MCF 10A (cell line): ENCODE data around the gene C20orf202. TPM values are rescaled to one million over a fixed set of nuclear protein-coding genes. Genes with fewer than 3 reads are reported as not detected.
A peak's percentile ranks its signal among the peaks of the same experiment; 100 is the strongest.
"Not testable (repeated sequence)": the region's sequence is repeated elsewhere in the genome, so short reads cannot be mapped to it uniquely, and the experiment has no call there.

ENCODE experiments used
- BruUV-seq: library from RNA; stranded (reverse); fragments of 400-500 nt; replicated peaks from 2 replicates; lab custom pipeline; 2021; lab: Mats Ljungman, UMichigan
- CTCF ChIA-PET: fragments of 300-600 bp; sonication (Branson Sonifier 250); formaldehyde crosslinking; extraction: SDS; loops from one replicate; lab custom pipeline; 2021; ENCODE audit warnings: antibody characterized with exemption, inconsistent platforms; lab: Yijun Ruan, JAX
- POLR2A ChIA-PET: fragments of 300-600, 350-650 bp; sonication (Branson Sonifier 250); formaldehyde crosslinking; extraction: SDS; loops from one replicate; lab custom pipeline; 2020; ENCODE audit warnings: antibody characterized with exemption, inconsistent platforms; lab: Yijun Ruan, JAX
- DNase-seq: peaks from one replicate; pipeline ENCODE4 v3.0.0-alpha.2; 2018; ENCODE audit not compliant: unreplicated experiment
- H3K27ac Mint-ChIP-seq: one replicate; pipeline ENCODE4 v1.8.0; 2022; ENCODE audit warnings: mild to moderate bottlenecking, low read depth, mixed read lengths; ENCODE audit not compliant: unreplicated experiment
- H3K27me3 Mint-ChIP-seq: one replicate; pipeline ENCODE4 v1.8.0; 2022; ENCODE audit warnings: mixed read lengths; ENCODE audit not compliant: insufficient read depth, unreplicated experiment
- H3K36me3 Mint-ChIP-seq: one replicate; pipeline ENCODE4 v1.8.0; 2022; ENCODE audit warnings: mild to moderate bottlenecking, moderate library complexity, mixed read lengths; ENCODE audit not compliant: insufficient read depth, unreplicated experiment
- H3K4me1 Mint-ChIP-seq: one replicate; pipeline ENCODE4 v1.8.0; 2022; ENCODE audit warnings: mixed read lengths; ENCODE audit not compliant: insufficient read depth, unreplicated experiment
- H3K4me3 Mint-ChIP-seq: one replicate; pipeline ENCODE4 v1.8.0; 2022; ENCODE audit warnings: mild to moderate bottlenecking, moderate library complexity, mixed read lengths; ENCODE audit not compliant: unreplicated experiment
- H3K9me3 Mint-ChIP-seq: one replicate; pipeline ENCODE4 v1.8.0; 2022; ENCODE audit warnings: mixed read lengths; ENCODE audit not compliant: unreplicated experiment
- CTCF ChIP-seq: fragments of 200-600 bp; IDR thresholded peaks from one replicate; pipeline ENCODE4 v1.8.0; 2022; ENCODE audit warnings: antibody characterized with exemption, mild to moderate bottlenecking; ENCODE audit not compliant: unreplicated experiment
- intact Hi-C: fragments of 100-400 bp; cut with micrococcal nuclease; formaldehyde crosslinking; loops from 2 replicates; pipeline ENCODE4 v1.14.1; 2022
- total RNA-seq: library from RNA; stranded (reverse); gene quantifications from 2 replicates; pipeline ENCODE4 v1.2.3, GENCODE V29; 2022

C20orf202 gene
- total RNA-seq, 1 experiment from 2014 or later: not detected

- CTCF ChIA-PET: interaction anchor here (0.6 to 7.1 kb wide), 37 partner anchors 9 to 690 kb away, joined by 3 to 56 read pairs (median 4); partner anchors contain the start of genes C20orf202, FAM110A and RAD21L1
Observed at GRCh38 chr20:1212607-1213396, 9.5 kb downstream of the C20orf202 start.

GRCh38 chr20:1214838-1215261 is 11.6 kb downstream of the C20orf202 start:
- no peak overlapping the region for H3K4me3 Mint-ChIP-seq
- intact Hi-C loops: loop anchor here (5.0 to 10.0 kb wide), 2 partner anchors 220 to 258 kb away; no protein-coding TSS in a partner anchor

More at GRCh38 chr20:1212607-1213396, 9.5 kb downstream of the C20orf202 start:
- peak; percentile 74 for DNase-seq
- BruUV-seq: no TSS peak
- Mint-ChIP-seq H3K4me1 (peaks cover 20% of the 10 kb centered on the region), H3K27ac (no peak overlapping the region), H3K36me3 (no peaks in the 10 kb centered on the region), H3K9me3 (no peaks in the 10 kb centered on the region), H3K4me3 (no peak overlapping the region), H3K27me3 (peaks cover 58% of the 10 kb centered on the region)
- POLR2A ChIA-PET: interaction anchor here (0.6 to 1.0 kb wide), 4 partner anchors 12 to 97 kb away, joined by 3 read pairs; no protein-coding TSS in a partner anchor
- intact Hi-C loops: loop anchor here (1.0 to 10.0 kb wide), 4 partner anchors 104 to 397 kb away; no protein-coding TSS in a partner anchor
- peak; percentile 78 for TF ChIP-seq CTCF

GRCh38 chr20:1215386-1216170 is 12.3 kb downstream of the C20orf202 start:
- CTCF ChIA-PET: interaction anchor here (0.7 to 1.4 kb wide), 4 partner anchors 35 to 260 kb away, joined by 3 to 4 read pairs (median 3); no protein-coding TSS in a partner anchor

More at GRCh38 chr20:1214838-1215261, 11.6 kb downstream of the C20orf202 start:
- BruUV-seq: no TSS peak
- TF ChIP-seq CTCF: no peak
- no peak for DNase-seq
- peaks cover 20% of the 10 kb centered on the region for H3K4me1 Mint-ChIP-seq
- no peaks in the 10 kb centered on the region for H3K9me3 Mint-ChIP-seq
- POLR2A ChIA-PET: interaction anchor here (1.5 to 1.6 kb wide), 2 partner anchors 11 kb away, joined by 4 to 5 read pairs; partner anchors contain the start of gene RAD21L1
- no peaks in the 10 kb centered on the region for H3K36me3 Mint-ChIP-seq
- no peak overlapping the region for H3K27ac Mint-ChIP-seq
- H3K27me3 Mint-ChIP-seq: peaks cover 70% of the 10 kb centered on the region
- CTCF ChIA-PET: interaction anchor here (0.7 to 7.1 kb wide), 9 partner anchors 13 to 398 kb away, joined by 3 to 56 read pairs (median 4); no protein-coding TSS in a partner anchor

DNA sequence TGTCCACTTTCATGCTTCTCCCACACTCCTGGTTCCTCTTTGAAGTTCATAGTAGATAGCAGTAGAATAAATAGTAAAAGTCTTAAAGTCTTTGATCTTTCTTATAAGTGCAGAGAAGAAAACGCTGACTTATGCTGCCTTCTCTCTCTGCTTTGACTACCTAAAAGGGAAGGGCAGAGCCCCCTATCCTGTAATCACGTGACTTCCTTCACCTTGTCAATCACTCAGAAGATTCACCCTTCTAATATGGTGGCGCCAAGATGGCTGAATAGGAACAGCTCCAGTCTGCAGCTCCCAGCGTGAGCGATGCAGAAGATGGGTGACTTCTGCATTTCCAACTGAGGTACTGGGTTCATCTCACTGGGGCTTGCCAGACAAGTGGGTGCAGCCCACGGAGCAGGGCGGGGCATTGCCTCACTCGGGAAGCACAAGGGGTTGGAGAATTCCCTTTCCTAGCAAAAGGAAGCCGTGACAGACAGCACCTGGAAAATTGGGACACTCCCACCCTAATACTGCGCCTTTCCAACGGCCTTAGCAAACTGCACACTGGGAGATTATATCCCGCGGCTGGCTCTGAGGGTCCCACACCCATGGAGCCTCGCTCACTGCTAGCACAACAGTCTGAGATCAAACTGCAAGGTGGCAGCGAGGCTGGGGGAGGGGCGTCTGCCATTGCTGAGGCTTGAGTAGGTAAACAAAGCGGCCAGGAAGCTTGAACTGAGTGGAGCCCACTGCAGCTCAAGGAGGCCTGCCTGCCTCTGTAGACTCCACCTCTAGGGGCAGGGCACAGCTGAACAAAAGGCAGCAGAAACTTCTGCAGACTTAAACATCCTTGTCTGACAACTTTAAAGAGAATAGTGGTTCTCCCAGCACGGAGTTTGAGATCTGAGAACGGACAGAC is 13.5 kb downstream of the C20orf202 start:
- not testable (repeated sequence) for BruUV-seq, H3K4me3 Mint-ChIP-seq, H3K9me3 Mint-ChIP-seq, H3K27ac Mint-ChIP-seq, H3K36me3 Mint-ChIP-seq, DNase-seq
- Mint-ChIP-seq H3K4me1 (peaks cover 14% of the 10 kb centered on the region), H3K27me3 (peaks cover 76% of the 10 kb centered on the region)
- CTCF ChIA-PET: interaction anchor here (0.7 to 1.4 kb wide), 3 partner anchors 33 to 261 kb away, joined by 3 read pairs; no protein-coding TSS in a partner anchor
- intact Hi-C loops: loop anchor here (10.0 kb wide), 1 partner anchor 218 kb away; no protein-coding TSS in a partner anchor
- POLR2A ChIA-PET: interaction anchor here (1.1 kb wide), 1 partner anchor 10 kb away, joined by 3 read pairs; no protein-coding TSS in a partner anchor

More at GRCh38 chr20:1215386-1216170, 12.3 kb downstream of the C20orf202 start:
- POLR2A ChIA-PET: interaction anchor here (1.5 kb wide), 1 partner anchor 10 kb away, joined by 4 read pairs; the partner anchor contains the start of gene RAD21L1
- no peak overlapping the region for H3K4me3 Mint-ChIP-seq
- peak overlapping the region; percentile 21 for H3K27ac Mint-ChIP-seq
- DNase-seq: no peak
- H3K4me1 Mint-ChIP-seq: peaks cover 15% of the 10 kb centered on the region
- H3K27me3 Mint-ChIP-seq: peaks cover 70% of the 10 kb centered on the region
- intact Hi-C loops: loop anchor here (10.0 kb wide), 1 partner anchor 219 kb away; no protein-coding TSS in a partner anchor
- no peaks in the 10 kb centered on the region for H3K36me3 Mint-ChIP-seq
- no peaks in the 10 kb centered on the region for H3K9me3 Mint-ChIP-seq
- TF ChIP-seq CTCF: no peak
- BruUV-seq: no TSS peak

DNA sequence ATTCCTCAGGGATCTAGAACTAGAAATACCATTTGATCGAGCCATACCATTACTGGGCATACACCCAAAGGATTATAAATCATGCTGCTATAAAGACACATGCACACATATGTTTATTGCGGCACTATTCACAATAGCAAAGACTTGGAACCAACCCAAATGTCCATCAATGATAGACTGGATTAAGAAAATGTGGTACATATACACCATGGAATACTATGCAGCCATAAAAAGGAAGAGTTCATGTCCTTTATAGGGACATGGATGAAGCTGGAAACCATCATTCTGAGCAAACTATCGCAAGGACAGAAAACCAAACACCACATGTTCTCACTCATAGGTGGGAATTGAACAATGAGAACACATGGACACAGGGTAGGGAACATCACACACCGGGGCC is 19.5 kb downstream of the C20orf202 start:
- H3K9me3 Mint-ChIP-seq, POLR2A ChIA-PET, BruUV-seq, H3K27ac Mint-ChIP-seq, DNase-seq, CTCF ChIA-PET, H3K4me1 Mint-ChIP-seq, H3K36me3 Mint-ChIP-seq, H3K4me3 Mint-ChIP-seq, intact Hi-C loops: not testable (repeated sequence)
- peaks cover 54% of the 10 kb centered on the region for H3K27me3 Mint-ChIP-seq
